GM12878 (cell line): ENCODE results near the gene ATXN2. TPM values are rescaled to one million over a fixed set of nuclear protein-coding genes. Genes with fewer than 3 reads are reported as not detected.

Experiments used
- ATAC-seq: fragments of 200-7000 bp; cut with Tn5 transposase; 3 replicates; pipeline ENCODE4 v1.9.1; 2020; ENCODE audit warnings: mild to moderate bottlenecking, moderate library complexity
- BruUV-seq: library from RNA; stranded (reverse); fragments of 400-500 nt; replicated peaks from 2 replicates; lab custom pipeline; 2021; lab: Mats Ljungman, UMichigan
- CTCF ChIA-PET: fragments of 300-600 bp; sonication (Branson Sonifier 250); formaldehyde crosslinking; extraction: SDS; loops from one replicate; lab custom pipeline; 2021; ENCODE audit warnings: inconsistent platforms; lab: Yijun Ruan, JAX
- POLR2A ChIA-PET: fragments of 350-600 bp; formaldehyde crosslinking; extraction: SDS; loops from one replicate; lab custom pipeline; 2021; ENCODE audit warnings: inconsistent platforms; lab: Charles Lee
- RAD21 ChIA-PET: fragments of 300-600 bp; sonication (Branson Sonifier 250); formaldehyde crosslinking; loops from one replicate; lab custom pipeline; 2023; ENCODE audit warnings: antibody characterized with exemption; ENCODE audit not compliant: unreplicated experiment; lab: Charles Lee
- SMC1A ChIA-PET: fragments of 300-600 bp; sonication (Branson Sonifier 250); formaldehyde crosslinking; loops from one replicate; lab custom pipeline; 2023; ENCODE audit not compliant: unreplicated experiment, uncharacterized antibody; lab: Charles Lee
- DNase-seq: peaks from one replicate; pipeline ENCODE4 v3.0.0-alpha.2; 2011; ENCODE audit warnings: low read depth, low spot score
- FAIRE-seq: peaks from 3 replicates; lab custom pipeline; 2011; peaks lifted over from hg19 to GRCh38; lab: Jason Lieb, UNC
- H2AFZ ChIP-seq: 2 replicates; pipeline ENCODE4 v1.6.0; 2011; ENCODE audit warnings: low read depth, low read length, control low read depth; ENCODE audit not compliant: control insufficient read depth
- H3K27ac ChIP-seq: 2 replicates; pipeline ENCODE4 v1.5.1; 2011; ENCODE audit warnings: control low read depth; ENCODE audit not compliant: control insufficient read depth, insufficient read depth
- H3K27me3 ChIP-seq, 2 experiments: replicated peaks in 1 of 2; 2 replicates each; pipeline versions ENCODE4 v1.6.0 to v1.6.1; 2011; ENCODE audit warnings: low read length in 1 of 2; ENCODE audit not compliant: control insufficient read depth in 2 of 2, insufficient read depth in 2 of 2
- H3K36me3 ChIP-seq, 2 experiments: 2 replicates each; pipeline ENCODE4 v1.5.1; 2011; ENCODE audit warnings: low read length in 1 of 2; ENCODE audit not compliant: control insufficient read depth in 2 of 2, insufficient read depth in 2 of 2
- H3K4me1 ChIP-seq: 2 replicates; pipeline ENCODE4 v1.6.1; 2011; ENCODE audit warnings: mild to moderate bottlenecking, low read length, moderate library complexity, mixed read lengths; ENCODE audit not compliant: control insufficient read depth, insufficient read depth
- H3K4me2 ChIP-seq: 2 replicates; pipeline ENCODE4 v1.6.0; 2011; ENCODE audit warnings: control low read depth; ENCODE audit not compliant: control insufficient read depth, insufficient read depth
- H3K4me3 ChIP-seq: fragments of 200-600 bp; sonication (generic); 2 replicates; pipeline ENCODE4 v1.5.1; 2016
- H3K79me2 ChIP-seq: 2 replicates; pipeline ENCODE4 v1.6.0; 2011; ENCODE audit warnings: low read length; ENCODE audit not compliant: control insufficient read depth, insufficient read depth
- H3K9ac ChIP-seq: 2 replicates; pipeline ENCODE4 v1.8.0; 2011; ENCODE audit warnings: low read length, control low read depth, mixed read lengths; ENCODE audit not compliant: control insufficient read depth, insufficient read depth
- H3K9me3 ChIP-seq: replicated peaks from 3 replicates; pipeline ENCODE4 v1.5.1; 2011; ENCODE audit warnings: mild to moderate bottlenecking, low read length; ENCODE audit not compliant: control insufficient read depth, insufficient read depth
- H4K20me1 ChIP-seq: 2 replicates; pipeline ENCODE4 v1.6.0; 2011; ENCODE audit not compliant: control insufficient read depth, insufficient read depth
- ATF7 ChIP-seq: fragments of 450-650 bp; IDR thresholded peaks from 2 replicates; pipeline ENCODE4 v1.6.1; 2016; ENCODE audit warnings: low read depth, mild to moderate bottlenecking
- CEBPZ ChIP-seq: fragments of 150-350 bp; IDR thresholded peaks from 2 replicates; pipeline ENCODE4 v1.6.1; 2016; ENCODE audit warnings: low read depth, low read length
- CHD2 ChIP-seq: IDR thresholded peaks from 2 replicates; pipeline ENCODE4 v1.6.1; 2011; ENCODE audit warnings: low read depth, low read length, improper control_type of control experiment, borderline replicate concordance
- ELK1 ChIP-seq: IDR thresholded peaks from 2 replicates; pipeline ENCODE4 v1.6.1; 2012; ENCODE audit warnings: low read depth, low read length, improper control_type of control experiment
- FOXM1 ChIP-seq: IDR thresholded peaks from 2 replicates; pipeline ENCODE4 v1.6.1; 2012; ENCODE audit warnings: low read depth, mild to moderate bottlenecking, inconsistent platforms, low read length, moderate library complexity
- KLF5 ChIP-seq: fragments of 450-650 bp; IDR thresholded peaks from 2 replicates; pipeline ENCODE4 v1.6.1; 2014; ENCODE audit warnings: mild to moderate bottlenecking; ENCODE audit not compliant: partially characterized antibody
- MXI1 ChIP-seq: fragments of 150-350 bp; IDR thresholded peaks from 2 replicates; pipeline ENCODE4 v1.6.1; 2011; ENCODE audit warnings: low read depth, mild to moderate bottlenecking, inconsistent platforms, low read length, improper control_type of control experiment
- NR2F1 ChIP-seq: fragments of 450-650 bp; conservative IDR thresholded peaks from 2 replicates; pipeline ENCODE4 v1.6.1; 2017; ENCODE audit warnings: mild to moderate bottlenecking
- PBX3 ChIP-seq: IDR thresholded peaks from 2 replicates; pipeline ENCODE4 v1.6.1; 2011; ENCODE audit warnings: mild to moderate bottlenecking, low read depth, low read length, moderate library complexity; ENCODE audit not compliant: insufficient replicate concordance
- POLR2A ChIP-seq: IDR thresholded peaks from 2 replicates; pipeline ENCODE4 v1.6.1; 2011; ENCODE audit warnings: low read depth, mild to moderate bottlenecking, low read length
- SIX5 ChIP-seq: IDR thresholded peaks from 2 replicates; pipeline ENCODE4 v1.6.1; 2011; ENCODE audit warnings: mild to moderate bottlenecking, low read depth, low read length, moderate library complexity; ENCODE audit not compliant: severe bottlenecking
- TARDBP ChIP-seq: IDR thresholded peaks from 2 replicates; pipeline ENCODE4 v1.6.1; 2016; ENCODE audit warnings: borderline replicate concordance
- ZBTB33 ChIP-seq: fragments of 450-650 bp; IDR thresholded peaks from 2 replicates; pipeline ENCODE4 v1.6.1; 2017; ENCODE audit warnings: mild to moderate bottlenecking
- WGBS: methylation state at CpG from one replicate; pipeline ENCODE4 v1.1.6; 2016; ENCODE audit warnings: low lambda C conversion rate; ENCODE audit not compliant: insufficient replicate concordance, insufficient coverage; ENCODE audit errors: missing lambda C conversion rate; 5-methylcytosine and 5-hydroxymethylcytosine counted together
- in situ Hi-C: fragments of 300-500 bp; cut with MboI; formaldehyde crosslinking; loops from 9 replicates; pipeline ENCODE4 v1.14.3; 2018; ENCODE audit warnings: mixed read lengths
- intact Hi-C: fragments of 100-400 bp; cut with micrococcal nuclease; formaldehyde crosslinking; loops from one replicate; pipeline ENCODE4 v1.14.2; 2022; ENCODE audit not compliant: unreplicated experiment
- polyA plus RNA-seq, 11 experiments: library from polyadenylated mRNA; depleted of rRNA in 4 of 11; unstranded in 6 of 11; stranded (reverse) in 5 of 11; fragments of >200 nt; fragmentation: Nextera tagmentation in 4 of 11; fragmentation: Illumina TruSeq in 1 of 11; extraction: Ambion mirVana in 4 of 11; extraction: Trizol in 1 of 11; gene quantifications; 1 replicate in 1 of 11; 2 replicates in 10 of 11; pipeline versions ENCODE4 v1.2.1 to v1.2.3, GENCODE V29; 2011 to 2016; ENCODE audit warnings: inconsistent platforms in 2 of 11, missing spikeins in 2 of 11, low read depth in 1 of 11
- total RNA-seq, 4 experiments: library from RNA; depleted of rRNA in 3 of 4; stranded (reverse); fragments of >200 nt in 3 of 4; fragmentation: Illumina TruSeq in 1 of 4; extraction: Trizol in 1 of 4; gene quantifications; 2 replicates each; pipeline versions ENCODE4 v1.2.1 to v1.2.3, GENCODE V29; 2013 to 2021

ATXN2 gene
- total and polyA plus RNA-seq, 10 of the 15 experiments (the other 5 are each of a cell fraction or from before 2014, with no cell fraction given) = 8.8 to 31.5 (median 19.0) TPM

GRCh38 chr12:111450676-111451075 lies 148.4 kb downstream of the ATXN2 start (continued):
- TF ChIP-seq ZBTB33 = no peak
- TF ChIP-seq TARDBP = no peak
- no peak for TF ChIP-seq MXI1
- no peak for TF ChIP-seq ELK1
- no peak for TF ChIP-seq NR2F1
- no peak for TF ChIP-seq SIX5
- peak; percentile 50; the same call in 1 of the 2 replicates for TF ChIP-seq POLR2A

GRCh38 chr12:111448846-111449790 lies 150.0 kb downstream of the ATXN2 start:
- Histone ChIP-seq H2AFZ (no peak overlapping the region), H3K9me3 (no peaks in the 10 kb centered on the region), H3K27ac (peak overlapping the region; percentile 57), H3K36me3 (peaks cover 32 to 53% of the 10 kb centered on the region in 2 experiments), H3K4me1 (peaks cover 58% of the 10 kb centered on the region), H3K27me3 (no peaks in the 10 kb centered on the region), H3K9ac (no peak overlapping the region), H3K4me3 (no peak overlapping the region), H3K4me2 (peak overlapping the region; percentile 39), H3K79me2 (peaks cover 25% of the 10 kb centered on the region), H4K20me1 (peaks cover 2% of the 10 kb centered on the region; the same call in 1 of the 2 replicates)
- ATAC-seq (no peak), FAIRE-seq (peak; percentile 54), DNase-seq (no peak)
- POLR2A ChIA-PET = interaction anchor here (1.0 to 1.4 kb wide), 3 partner anchors 14 to 45 kb away, joined by 3 to 5 read pairs (median 4); no protein-coding TSS in a partner anchor
- SMC1A ChIA-PET = interaction anchor here (0.7 to 16.8 kb wide), 6 partner anchors 8 to 46 kb away, joined by 3 to 605 read pairs (median 9); partner anchors contain the start of gene SH2B3
- RAD21 ChIA-PET = interaction anchor here (0.6 to 22.6 kb wide), 6 partner anchors 14 to 315 kb away, joined by 3 to 804 read pairs (median 20); partner anchors contain the start of gene SH2B3
- in situ Hi-C loops = loop anchor here (5.0 to 25.0 kb wide), 3 partner anchors 47 to 1763 kb away; partner anchors contain the start of gene TPCN1
- CTCF ChIA-PET = interaction anchor here (1.1 to 27.3 kb wide), 5 partner anchors 11 to 79 kb away, joined by 3 to 1117 read pairs (median 6); partner anchors contain the start of gene SH2B3
- BruUV-seq = TSS peak; percentile 39
- intact Hi-C loops = no loop called here
- WGBS = 19% methylated on average over 4 of the region's 4 CpGs
- TF ChIP-seq FOXM1 (no peak), CHD2 (no peak), CEBPZ (no peak), ATF7 (no peak), PBX3 (no peak), KLF5 (no peak)
